Measurements from ENCODE around the gene SLC6A2. TPM values are rescaled to one million over a fixed set of nuclear protein-coding genes. Genes with fewer than 3 reads are reported as not detected.

The SLC6A2 gene
- total and polyA plus RNA-seq, 9 of the 15 experiments (the other 6 are each of a cell fraction or from before 2014, with no cell fraction given) = not detected

- TF ChIP-seq KHSRP (IDR thresholded peaks at IDR 0.05) (no peak), CREB5 (CRISPR knock-in tag; IDR thresholded peaks at IDR 0.05) (no peak), RREB1 (CRISPR knock-in tag; IDR thresholded peaks at IDR 0.05) (no peak)
- BruUV-seq (replicated peaks) = no TSS peak
- Histone ChIP-seq H3K4me2 (ENCODE audit: insufficient read depth, low read length) (no peak overlapping the region), H2AFZ (ENCODE audit: low read depth, low read length) (no peak overlapping the region), H3K9me3 (replicated peaks; ENCODE audit: control insufficient read depth, insufficient read depth, low read depth, low read length) (no peaks in the 10 kb centered on the region), H3K4me3 (no peak overlapping the region), H3K79me2 (ENCODE audit: control insufficient read depth, insufficient read depth, low read length) (no peaks in the 10 kb centered on the region), H3K9me1 (ENCODE audit: control insufficient read depth, insufficient read depth, low read length) (no peaks in the 10 kb centered on the region), H3K36me3 (ENCODE audit: control insufficient read depth, insufficient read depth, low read length) (no peaks in the 10 kb centered on the region), H4K20me1 (replicated peaks; ENCODE audit: control insufficient read depth, insufficient read depth, low read length) (no peaks in the 10 kb centered on the region), H3K27ac (ENCODE audit: extremely low read depth, low read depth, low read length) (no peak overlapping the region), H3K4me1 (replicated peaks in 1 of 2; ENCODE audit: control insufficient read depth in 2 of 2, insufficient read depth in 2 of 2, low read length in 2 of 2) (no peaks in the 10 kb centered on the region), H3K27me3 (ENCODE audit: control insufficient read depth in 2 of 2, insufficient read depth in 2 of 2, low read length in 2 of 2) (peaks cover 5 to 31% of the 10 kb centered on the region in 2 experiments; a peak in 3 of 5 replicates), H3K9ac (ENCODE audit: insufficient read depth in 1 of 2, low read depth in 2 of 2, low read length in 2 of 2) (no peak overlapping the region)
- FAIRE-seq (no peak), DNase-seq (ENCODE audit: extremely low read depth in 1 of 4, low spot score in 3 of 4) (no peak), ATAC-seq (no peak)
- WGBS (ENCODE audit: insufficient coverage, low coverage, missing lambda C conversion rate) = 2% methylated on average over 10 of the region's 10 CpGs
- POLR2A ChIA-PET = interaction anchor here (1.2 kb wide), 1 partner anchor 11 kb away, joined by 3 read pairs; no protein-coding TSS in a partner anchor
- intact Hi-C loops (cut with micrococcal nuclease) = no loop called here
- CTCF ChIA-PET (ENCODE audit: low intra/inter-chr PET ratio) = interaction anchor here (0.6 kb wide), 1 partner anchor 510 kb away, joined by 4 read pairs; no protein-coding TSS in a partner anchor
- in situ Hi-C loops (cut with MboI) = no loop called here
Measured at GRCh38 chr16:55671974-55672280, 16.1 kb downstream of the SLC6A2 start.

Data from K562 (cell line).